Measurements from ENCODE around the gene XXYLT1.

XXYLT1 gene

DNA sequence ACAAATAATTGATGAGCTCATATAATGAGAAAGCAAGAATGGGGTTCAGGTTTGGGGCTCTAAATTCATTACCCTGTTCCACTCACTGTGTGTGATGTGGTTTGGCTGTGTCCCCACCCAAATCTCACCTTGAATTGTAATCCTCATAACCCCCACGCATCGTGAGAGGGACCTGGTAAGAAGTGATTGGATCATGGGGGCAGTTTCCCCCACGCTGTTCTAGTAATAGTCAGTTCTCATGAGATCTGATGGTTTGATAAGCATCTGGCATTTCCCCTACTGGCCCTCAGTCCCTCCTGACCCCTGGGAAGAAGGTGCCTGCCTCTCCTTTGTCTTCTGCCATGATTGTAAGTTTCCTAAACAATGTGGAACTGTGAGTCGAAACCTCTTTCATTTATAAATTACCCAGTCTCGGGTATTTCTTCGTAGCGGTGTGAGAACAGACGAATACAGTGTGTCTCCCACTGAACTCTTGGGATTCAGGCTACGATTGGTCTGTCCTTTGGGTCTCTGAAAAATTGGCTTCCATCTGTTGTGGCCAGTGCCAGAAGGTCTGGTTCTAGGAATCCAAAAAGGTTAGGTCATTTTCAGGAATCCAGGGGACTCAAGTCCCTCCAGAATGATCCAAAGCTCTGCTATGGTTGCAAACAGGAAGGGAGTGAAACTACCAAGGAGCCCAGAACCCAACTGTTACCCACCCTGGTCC is 87.7 kb downstream of the XXYLT1 start:
- H3F3A ChIP-seq (ENCODE audit: insufficient read depth, low read length), result no peaks in the 10 kb centered on the region
- 0 out of 2 replicates have a peak, but pooled peaks cover 2% of the 10 kb centered on the region for H4K20me1 ChIP-seq (ENCODE audit: insufficient read depth, low read length)
- H3K4me3 ChIP-seq (ENCODE audit: low read depth, low read length, poor library complexity, severe bottlenecking), result no peak overlapping the region
- H3K27ac ChIP-seq (ENCODE audit: low read depth, low read length, poor library complexity, severe bottlenecking), result no peak overlapping the region
- no peaks in the 10 kb centered on the region for H3K9me3 ChIP-seq (ENCODE audit: low read length)
- no peak overlapping the region for H3K9ac ChIP-seq (ENCODE audit: low read length)
- no peaks in the 10 kb centered on the region for H3K79me2 ChIP-seq (ENCODE audit: insufficient read depth, low read length)
- H3K9me2 ChIP-seq (ENCODE audit: low read depth, low read length), result no peaks in the 10 kb centered on the region
- peaks cover 7% of the 10 kb centered on the region; the same call in 1 of the 2 replicates for H3K27me3 ChIP-seq (ENCODE audit: insufficient read depth, low read length)
- no peaks in the 10 kb centered on the region for H3K4me1 ChIP-seq (ENCODE audit: insufficient read depth, low read length, severe bottlenecking)
- TF ChIP-seq EZH2 (IDR thresholded peaks at IDR 0.05; ENCODE audit: borderline replicate concordance, low read length), result no peak
- TF ChIP-seq, protein P1, sequence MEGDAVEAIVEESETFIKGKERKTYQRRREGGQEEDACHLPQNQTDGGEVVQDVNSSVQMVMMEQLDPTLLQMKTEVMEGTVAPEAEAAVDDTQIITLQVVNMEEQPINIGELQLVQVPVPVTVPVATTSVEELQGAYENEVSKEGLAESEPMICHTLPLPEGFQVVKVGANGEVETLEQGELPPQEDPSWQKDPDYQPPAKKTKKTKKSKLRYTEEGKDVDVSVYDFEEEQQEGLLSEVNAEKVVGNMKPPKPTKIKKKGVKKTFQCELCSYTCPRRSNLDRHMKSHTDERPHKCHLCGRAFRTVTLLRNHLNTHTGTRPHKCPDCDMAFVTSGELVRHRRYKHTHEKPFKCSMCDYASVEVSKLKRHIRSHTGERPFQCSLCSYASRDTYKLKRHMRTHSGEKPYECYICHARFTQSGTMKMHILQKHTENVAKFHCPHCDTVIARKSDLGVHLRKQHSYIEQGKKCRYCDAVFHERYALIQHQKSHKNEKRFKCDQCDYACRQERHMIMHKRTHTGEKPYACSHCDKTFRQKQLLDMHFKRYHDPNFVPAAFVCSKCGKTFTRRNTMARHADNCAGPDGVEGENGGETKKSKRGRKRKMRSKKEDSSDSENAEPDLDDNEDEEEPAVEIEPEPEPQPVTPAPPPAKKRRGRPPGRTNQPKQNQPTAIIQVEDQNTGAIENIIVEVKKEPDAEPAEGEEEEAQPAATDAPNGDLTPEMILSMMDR (IDR thresholded peaks at IDR 0.05; ENCODE audit: low read length), result no peak
- H3K4me2 ChIP-seq (ENCODE audit: low read length), result no peak overlapping the region
- H3K36me3 ChIP-seq (ENCODE audit: insufficient read depth, low read length), result no peaks in the 10 kb centered on the region
- H2AFZ ChIP-seq (ENCODE audit: low read length), result no peak overlapping the region

DNA sequence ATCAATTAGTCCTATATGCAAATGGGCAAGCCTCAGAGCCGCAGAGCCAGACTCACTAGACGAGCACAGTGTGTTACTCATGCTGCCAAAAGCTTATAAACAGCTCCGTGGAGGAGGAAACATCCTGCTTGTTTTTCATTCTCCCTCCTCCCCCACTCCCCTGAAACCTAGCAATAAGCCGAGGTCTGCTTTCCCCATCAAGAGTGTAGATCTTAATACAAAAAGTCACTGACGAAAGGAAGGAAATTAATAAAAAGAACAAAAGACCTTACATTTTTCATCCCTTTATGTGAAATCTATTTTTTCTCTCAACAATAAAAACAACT is 88.5 kb downstream of the XXYLT1 start:
- no peak for TF ChIP-seq EZH2 (IDR thresholded peaks at IDR 0.05; ENCODE audit: borderline replicate concordance, low read length)
- TF ChIP-seq, protein P1 (IDR thresholded peaks at IDR 0.05; ENCODE audit: low read length), result no peak
- Histone ChIP-seq H3K9ac (ENCODE audit: low read length) (no peak overlapping the region), H2AFZ (ENCODE audit: low read length) (no peak overlapping the region), H3K36me3 (ENCODE audit: insufficient read depth, low read length) (no peaks in the 10 kb centered on the region), H3K27ac (ENCODE audit: low read depth, low read length, poor library complexity, severe bottlenecking) (no peak overlapping the region), H3K79me2 (ENCODE audit: insufficient read depth, low read length) (no peaks in the 10 kb centered on the region), H3K9me3 (ENCODE audit: low read length) (no peaks in the 10 kb centered on the region), H3K4me1 (ENCODE audit: insufficient read depth, low read length, severe bottlenecking) (no peaks in the 10 kb centered on the region), H3F3A (ENCODE audit: insufficient read depth, low read length) (no peaks in the 10 kb centered on the region), H3K27me3 (ENCODE audit: insufficient read depth, low read length) (peaks cover 7% of the 10 kb centered on the region; the same call in 1 of the 2 replicates), H3K4me2 (ENCODE audit: low read length) (no peak overlapping the region), H3K9me2 (ENCODE audit: low read depth, low read length) (no peaks in the 10 kb centered on the region), H3K4me3 (ENCODE audit: low read depth, low read length, poor library complexity, severe bottlenecking) (no peak overlapping the region), H4K20me1 (ENCODE audit: insufficient read depth, low read length) (0 out of 2 replicates have a peak, but pooled peaks cover 2% of the 10 kb centered on the region)

- no peak overlapping the region for H3K4me3 ChIP-seq (ENCODE audit: low read depth, low read length, poor library complexity, severe bottlenecking)
- H3K9me2 ChIP-seq (ENCODE audit: low read depth, low read length), result no peaks in the 10 kb centered on the region
- no peaks in the 10 kb centered on the region for H3K4me1 ChIP-seq (ENCODE audit: insufficient read depth, low read length, severe bottlenecking)
- H3K4me2 ChIP-seq (ENCODE audit: low read length), result no peak overlapping the region
- no peak for TF ChIP-seq EZH2 (IDR thresholded peaks at IDR 0.05; ENCODE audit: borderline replicate concordance, low read length)
- TF ChIP-seq, protein P1 (IDR thresholded peaks at IDR 0.05; ENCODE audit: low read length), result no peak
- no peaks in the 10 kb centered on the region for H3K36me3 ChIP-seq (ENCODE audit: insufficient read depth, low read length)
- no peaks in the 10 kb centered on the region for H3K9me3 ChIP-seq (ENCODE audit: low read length)
- H3K27ac ChIP-seq (ENCODE audit: low read depth, low read length, poor library complexity, severe bottlenecking), result no peak overlapping the region
- no peaks in the 10 kb centered on the region for H3K79me2 ChIP-seq (ENCODE audit: insufficient read depth, low read length)
- H3F3A ChIP-seq (ENCODE audit: insufficient read depth, low read length), result no peaks in the 10 kb centered on the region
- H4K20me1 ChIP-seq (ENCODE audit: insufficient read depth, low read length), result 0 out of 2 replicates have a peak, but pooled peaks cover 2% of the 10 kb centered on the region
- H2AFZ ChIP-seq (ENCODE audit: low read length), result no peak overlapping the region
- no peak overlapping the region for H3K9ac ChIP-seq (ENCODE audit: low read length)
- H3K27me3 ChIP-seq (ENCODE audit: insufficient read depth, low read length), result peaks cover 7% of the 10 kb centered on the region; the same call in 1 of the 2 replicates
Observed at GRCh38 chr3:195181741-195182469, 89.1 kb downstream of the XXYLT1 start.
